Measurements from ENCODE around the gene GLIS1.

The GLIS1 gene

DNA sequence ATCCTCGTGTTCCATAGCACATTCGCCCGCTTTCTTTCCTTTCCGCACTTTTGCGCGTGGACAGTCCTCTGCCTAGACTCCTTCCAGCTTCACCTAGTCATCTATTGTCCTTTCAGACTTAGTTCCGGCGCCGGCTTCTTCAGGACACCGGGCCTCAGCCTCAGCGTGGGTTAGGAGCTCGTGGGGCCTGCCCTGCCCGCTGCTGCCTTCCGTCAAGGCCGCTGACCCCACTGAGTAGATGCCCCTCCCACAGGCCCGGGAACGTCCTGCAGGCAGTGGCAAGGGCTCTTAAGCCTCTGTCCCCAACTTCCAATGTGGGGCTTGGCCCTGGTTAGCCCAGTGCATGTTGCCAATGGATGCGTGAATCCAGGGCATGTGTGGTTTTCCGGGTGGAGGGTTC, 268.4 kb downstream of the GLIS1 start:
- no peak overlapping the region for H3K4me3 ChIP-seq (ENCODE audit: severe bottlenecking)
- TF ChIP-seq CTCF (IDR thresholded peaks at IDR 0.05; ENCODE audit: poor library complexity, severe bottlenecking) = no peak
- ATAC-seq (ENCODE audit: low read depth) = no peak
- H3K27me3 ChIP-seq (ENCODE audit: insufficient read depth, poor library complexity, severe bottlenecking) = no peaks in the 10 kb centered on the region
- H3K36me3 ChIP-seq (ENCODE audit: low read depth) = no peaks in the 10 kb centered on the region
- no peaks in the 10 kb centered on the region for H3K4me1 ChIP-seq (ENCODE audit: insufficient read depth, poor library complexity, severe bottlenecking)
- no peaks in the 10 kb centered on the region for H3K9me3 ChIP-seq (ENCODE audit: severe bottlenecking)
- no peak for DNase-seq (ENCODE audit: low spot score)
- H3K27ac ChIP-seq (ENCODE audit: poor library complexity, severe bottlenecking) = no peak overlapping the region

DNA sequence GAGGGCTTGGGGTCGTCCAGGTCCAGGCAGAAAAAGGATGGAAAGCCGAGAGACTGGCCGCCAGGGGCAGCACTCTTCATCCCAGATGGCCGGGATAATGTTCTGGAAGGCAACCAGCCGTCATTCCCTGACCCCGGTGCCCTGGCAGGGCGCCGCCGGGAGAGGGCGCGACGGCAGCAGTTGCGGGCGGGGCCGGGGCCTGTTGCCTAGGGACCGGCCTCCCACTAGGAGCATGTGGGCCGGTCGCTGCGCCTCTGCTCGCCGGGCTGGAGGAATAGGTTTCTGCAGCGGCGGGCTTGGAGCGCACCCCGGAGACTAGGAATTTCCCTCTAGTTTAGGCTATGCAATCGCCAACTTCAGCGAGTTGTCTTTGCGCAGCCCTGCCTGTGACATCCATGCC, 268.8 kb downstream of the GLIS1 start:
- Histone ChIP-seq H3K4me1 (ENCODE audit: insufficient read depth, poor library complexity, severe bottlenecking) (no peaks in the 10 kb centered on the region), H3K4me3 (ENCODE audit: severe bottlenecking) (no peak overlapping the region), H3K9me3 (ENCODE audit: severe bottlenecking) (no peaks in the 10 kb centered on the region), H3K27me3 (ENCODE audit: insufficient read depth, poor library complexity, severe bottlenecking) (no peaks in the 10 kb centered on the region), H3K36me3 (ENCODE audit: low read depth) (no peaks in the 10 kb centered on the region), H3K27ac (ENCODE audit: poor library complexity, severe bottlenecking) (no peak overlapping the region)
- DNase-seq (ENCODE audit: low spot score) = no peak
- ATAC-seq (ENCODE audit: low read depth) = peak; percentile 41; the same call in 2 of the 3 replicates
- peak; percentile 41 for TF ChIP-seq CTCF (IDR thresholded peaks at IDR 0.05; ENCODE audit: poor library complexity, severe bottlenecking)

GRCh38 chr1:53469373-53469772, 269.6 kb downstream of the GLIS1 start:
- no peak for DNase-seq (ENCODE audit: low spot score)
- Histone ChIP-seq H3K4me1 (ENCODE audit: insufficient read depth, poor library complexity, severe bottlenecking) (no peaks in the 10 kb centered on the region), H3K9me3 (ENCODE audit: severe bottlenecking) (no peaks in the 10 kb centered on the region), H3K36me3 (ENCODE audit: low read depth) (no peaks in the 10 kb centered on the region), H3K27ac (ENCODE audit: poor library complexity, severe bottlenecking) (no peak overlapping the region), H3K27me3 (ENCODE audit: insufficient read depth, poor library complexity, severe bottlenecking) (no peaks in the 10 kb centered on the region), H3K4me3 (ENCODE audit: severe bottlenecking) (no peak overlapping the region)
- no peak for ATAC-seq (ENCODE audit: low read depth)
- no peak for TF ChIP-seq CTCF (IDR thresholded peaks at IDR 0.05; ENCODE audit: poor library complexity, severe bottlenecking)

GRCh38 chr1:53468374-53468773, 270.6 kb downstream of the GLIS1 start:
- Histone ChIP-seq H3K27ac (ENCODE audit: poor library complexity, severe bottlenecking) (no peak overlapping the region), H3K27me3 (ENCODE audit: insufficient read depth, poor library complexity, severe bottlenecking) (no peaks in the 10 kb centered on the region), H3K36me3 (ENCODE audit: low read depth) (no peaks in the 10 kb centered on the region), H3K4me1 (ENCODE audit: insufficient read depth, poor library complexity, severe bottlenecking) (no peaks in the 10 kb centered on the region), H3K9me3 (ENCODE audit: severe bottlenecking) (no peaks in the 10 kb centered on the region), H3K4me3 (ENCODE audit: severe bottlenecking) (no peak overlapping the region)
- no peak for TF ChIP-seq CTCF (IDR thresholded peaks at IDR 0.05; ENCODE audit: poor library complexity, severe bottlenecking)
- DNase-seq (ENCODE audit: low spot score) (no peak), ATAC-seq (ENCODE audit: low read depth) (no peak)

GRCh38 chr1:53467391-53467790, 271.6 kb downstream of the GLIS1 start:
- no peaks in the 10 kb centered on the region for H3K36me3 ChIP-seq (ENCODE audit: low read depth)
- H3K9me3 ChIP-seq (ENCODE audit: severe bottlenecking) = no peaks in the 10 kb centered on the region
- no peak for TF ChIP-seq CTCF (IDR thresholded peaks at IDR 0.05; ENCODE audit: poor library complexity, severe bottlenecking)
- ATAC-seq (ENCODE audit: low read depth) (no peak), DNase-seq (ENCODE audit: low spot score) (no peak)
- no peaks in the 10 kb centered on the region for H3K27me3 ChIP-seq (ENCODE audit: insufficient read depth, poor library complexity, severe bottlenecking)
- no peaks in the 10 kb centered on the region for H3K4me1 ChIP-seq (ENCODE audit: insufficient read depth, poor library complexity, severe bottlenecking)
- H3K27ac ChIP-seq (ENCODE audit: poor library complexity, severe bottlenecking) = no peak overlapping the region
- no peak overlapping the region for H3K4me3 ChIP-seq (ENCODE audit: severe bottlenecking)

Measured in RWPE2 (cell line).